Body of pancreas (tissue), 4 donors: ENCODE data around the gene FIGLA.

Experiments
- CTCF ChIP-seq, 7 experiments: fragments of 450-650 bp in 4 of 7; fragments of 200-600 bp in 3 of 7; sonication (generic) in 3 of 7; IDR thresholded peaks; one replicate each; pipeline ENCODE4 v1.5.1; 2016 to 2019; ENCODE audit warnings: antibody characterized with exemption in 7 of 7
- POLR2A ChIP-seq, 3 donors: fragments of 450-650 bp; IDR thresholded peaks; one replicate each; pipeline ENCODE4 v1.6.1; 2016; ENCODE audit warnings: antibody characterized with exemption in 3 of 3, mild to moderate bottlenecking in 2 of 3

DNA sequence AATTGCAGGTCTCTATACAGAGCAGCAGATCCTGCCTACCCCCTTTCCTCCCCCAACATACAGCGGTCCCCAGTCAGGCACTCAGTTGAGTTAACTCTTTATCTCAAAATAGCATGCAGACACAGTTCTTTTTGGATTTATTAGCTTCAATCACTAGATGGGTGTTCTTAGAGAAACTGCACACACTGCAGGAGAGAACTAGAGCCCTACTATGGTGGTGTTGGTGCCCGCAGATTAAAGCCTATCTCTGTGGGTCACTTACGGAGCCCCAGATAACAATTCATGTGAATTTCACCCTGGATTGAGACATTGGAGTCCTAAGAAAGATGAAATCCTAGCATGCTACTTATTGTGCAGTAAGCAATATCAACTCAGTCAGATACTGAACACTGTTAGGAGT, 34.3 kb downstream of the FIGLA start:
- TF ChIP-seq CTCF (IDR thresholded peaks at IDR 0.05) (no peak), POLR2A (IDR thresholded peaks at IDR 0.05) (no peak)
